ENCODE results near the gene UQCC2. TPM values are rescaled to one million over a fixed set of nuclear protein-coding genes. Genes with fewer than 3 reads are reported as not detected.

The UQCC2 gene
- total RNA-seq, 3 donors from 2014 or later = 41.8 to 48.6 (median 45.7) TPM

DNA sequence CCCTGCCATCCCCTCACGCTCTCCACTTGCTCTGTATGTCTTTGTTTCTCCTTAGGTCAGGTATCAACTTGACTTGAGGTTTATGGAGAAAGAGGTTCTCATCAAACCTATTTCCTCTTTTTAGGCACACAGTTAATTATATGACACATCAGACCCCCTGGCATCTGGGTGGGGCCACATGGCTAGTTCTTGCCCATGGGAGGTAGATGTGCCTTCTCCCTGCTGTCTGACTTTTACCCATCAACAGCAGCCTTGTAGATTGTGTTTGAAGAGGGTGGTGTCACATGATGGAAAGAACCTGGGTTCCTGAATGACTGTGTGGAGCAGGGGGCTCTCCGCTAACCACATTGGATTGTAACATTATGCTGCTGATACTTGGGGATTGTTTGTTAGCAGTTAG, 7.2 kb upstream of the UQCC2 start:
- Histone ChIP-seq H3K4me1 (ENCODE audit: low read depth) (no peaks in the 10 kb centered on the region), H3K9me3 (no peaks in the 10 kb centered on the region), H3K4me3 (no peak overlapping the region), H3K36me3 (ENCODE audit: low read depth) (no peaks in the 10 kb centered on the region)
- ATAC-seq = no peak
- TF ChIP-seq, protein P1, sequence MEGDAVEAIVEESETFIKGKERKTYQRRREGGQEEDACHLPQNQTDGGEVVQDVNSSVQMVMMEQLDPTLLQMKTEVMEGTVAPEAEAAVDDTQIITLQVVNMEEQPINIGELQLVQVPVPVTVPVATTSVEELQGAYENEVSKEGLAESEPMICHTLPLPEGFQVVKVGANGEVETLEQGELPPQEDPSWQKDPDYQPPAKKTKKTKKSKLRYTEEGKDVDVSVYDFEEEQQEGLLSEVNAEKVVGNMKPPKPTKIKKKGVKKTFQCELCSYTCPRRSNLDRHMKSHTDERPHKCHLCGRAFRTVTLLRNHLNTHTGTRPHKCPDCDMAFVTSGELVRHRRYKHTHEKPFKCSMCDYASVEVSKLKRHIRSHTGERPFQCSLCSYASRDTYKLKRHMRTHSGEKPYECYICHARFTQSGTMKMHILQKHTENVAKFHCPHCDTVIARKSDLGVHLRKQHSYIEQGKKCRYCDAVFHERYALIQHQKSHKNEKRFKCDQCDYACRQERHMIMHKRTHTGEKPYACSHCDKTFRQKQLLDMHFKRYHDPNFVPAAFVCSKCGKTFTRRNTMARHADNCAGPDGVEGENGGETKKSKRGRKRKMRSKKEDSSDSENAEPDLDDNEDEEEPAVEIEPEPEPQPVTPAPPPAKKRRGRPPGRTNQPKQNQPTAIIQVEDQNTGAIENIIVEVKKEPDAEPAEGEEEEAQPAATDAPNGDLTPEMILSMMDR (IDR thresholded peaks at IDR 0.05) = no peak
- intact Hi-C loops (cut with DNase I, micrococcal nuclease) = loop anchor here in 1 of 2 donors (10.0 kb wide), 1 partner anchor 46 kb away; no protein-coding TSS in a partner anchor
- DNase-seq = no peak

DNA sequence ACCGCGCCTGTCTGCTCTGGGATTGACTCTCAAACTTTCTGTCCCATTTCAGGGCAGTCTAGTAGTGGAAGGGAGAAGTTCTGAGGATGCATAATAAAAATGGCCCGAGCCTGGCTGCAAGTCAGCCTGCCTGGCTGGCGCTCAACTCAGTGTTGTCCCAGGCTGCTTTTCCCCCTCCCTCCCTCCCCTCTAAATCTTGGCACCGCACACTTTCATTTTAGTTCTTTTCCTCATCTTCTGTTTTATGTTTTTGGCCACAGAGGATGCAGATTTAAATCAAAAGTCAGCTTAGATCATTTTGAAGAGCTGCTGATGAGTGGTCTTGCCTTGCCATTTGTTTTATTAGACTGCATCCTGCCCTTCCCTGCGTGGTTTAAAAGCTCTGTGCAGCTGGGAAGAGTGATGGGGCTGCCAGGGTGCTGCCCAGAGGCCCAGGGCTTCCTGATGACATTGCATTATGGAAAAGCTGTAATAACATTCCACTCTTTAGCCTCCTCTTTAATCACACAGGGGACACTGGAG, 6.5 kb upstream of the UQCC2 start:
- DNase-seq (no peak), ATAC-seq (no peak)
- TF ChIP-seq, protein P1 (IDR thresholded peaks at IDR 0.05) = no peak
- Histone ChIP-seq H3K9me3 (no peaks in the 10 kb centered on the region), H3K36me3 (ENCODE audit: low read depth) (no peaks in the 10 kb centered on the region), H3K4me3 (no peak overlapping the region), H3K4me1 (ENCODE audit: low read depth) (no peaks in the 10 kb centered on the region)
- intact Hi-C loops (cut with DNase I, micrococcal nuclease) = loop anchor here in 1 of 2 donors (10.0 kb wide), 1 partner anchor 47 kb away; no protein-coding TSS in a partner anchor

DNA sequence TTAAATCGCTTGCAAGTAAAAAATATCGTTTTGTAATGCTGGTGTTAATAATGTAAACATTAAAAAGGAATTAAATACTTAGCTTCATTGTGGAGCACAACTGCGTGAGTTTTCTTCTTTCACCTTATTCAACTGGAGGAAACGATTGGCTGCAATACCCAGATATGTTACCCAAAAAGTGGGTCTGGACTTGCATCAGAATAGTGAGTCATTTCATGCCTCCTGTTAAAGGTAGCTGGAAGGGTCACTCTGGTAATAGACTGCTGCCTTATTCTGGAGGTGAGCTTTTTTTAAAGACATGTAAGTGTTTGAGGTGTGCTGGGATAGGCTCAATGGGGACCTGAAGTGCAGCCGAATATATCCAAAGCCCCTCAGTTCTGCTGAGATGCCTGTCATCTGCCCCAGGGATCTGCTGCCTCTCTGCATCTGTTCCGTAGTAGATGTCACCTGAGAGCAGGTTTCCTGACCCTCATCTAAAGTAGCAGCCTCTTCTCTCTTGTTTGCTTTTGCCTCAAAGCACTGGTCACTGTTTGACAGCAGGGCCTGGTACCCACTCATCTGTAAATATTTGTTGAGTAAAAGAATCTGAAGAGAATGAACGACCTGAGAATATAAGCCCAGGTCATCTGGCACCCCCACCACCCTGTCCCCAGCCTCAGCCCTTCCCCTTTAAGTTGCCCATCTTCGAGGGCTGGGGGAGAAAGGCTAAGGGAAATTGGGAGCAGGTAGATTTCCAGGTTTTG, 5.6 kb upstream of the UQCC2 start:
- Histone ChIP-seq H3K4me3 (no peak overlapping the region), H3K9me3 (no peaks in the 10 kb centered on the region), H3K36me3 (ENCODE audit: low read depth) (no peaks in the 10 kb centered on the region), H3K4me1 (ENCODE audit: low read depth) (no peaks in the 10 kb centered on the region)
- intact Hi-C loops (cut with DNase I, micrococcal nuclease) = loop anchor here in 1 of 2 donors (10.0 kb wide), 1 partner anchor 48 kb away; no protein-coding TSS in a partner anchor
- DNase-seq (no peak), ATAC-seq (no peak)
- TF ChIP-seq, protein P1 (IDR thresholded peaks at IDR 0.05) = no peak

DNA sequence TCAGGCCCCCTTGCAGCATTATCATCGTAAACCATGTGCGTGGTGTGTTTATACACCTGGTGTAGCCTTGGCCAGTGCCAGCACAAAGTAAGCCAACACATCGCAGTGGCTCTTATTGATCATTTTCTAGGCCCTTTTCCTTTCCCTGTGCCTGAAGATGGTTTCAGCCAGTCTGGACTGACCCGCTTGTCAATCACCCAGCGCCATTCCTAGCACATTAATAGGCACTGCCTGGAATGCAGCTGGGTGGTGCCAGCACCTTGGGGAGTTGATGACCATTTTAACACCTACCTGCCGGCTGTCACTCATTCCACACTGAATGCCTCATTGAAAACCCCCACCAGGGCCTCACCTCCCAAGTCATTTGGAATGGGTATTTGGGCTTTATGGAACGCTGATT, 4.9 kb upstream of the UQCC2 start:
- Histone ChIP-seq H3K36me3 (ENCODE audit: low read depth) (no peaks in the 10 kb centered on the region), H3K4me1 (ENCODE audit: low read depth) (no peaks in the 10 kb centered on the region), H3K9me3 (no peaks in the 10 kb centered on the region), H3K4me3 (no peak overlapping the region)
- TF ChIP-seq, protein P1 (IDR thresholded peaks at IDR 0.05) = no peak
- peak; percentile 15 for ATAC-seq
- intact Hi-C loops (cut with DNase I, micrococcal nuclease) = loop anchor here in 1 of 2 donors (10.0 kb wide), 1 partner anchor 48 kb away; no protein-coding TSS in a partner anchor
- no peak for DNase-seq

DNA sequence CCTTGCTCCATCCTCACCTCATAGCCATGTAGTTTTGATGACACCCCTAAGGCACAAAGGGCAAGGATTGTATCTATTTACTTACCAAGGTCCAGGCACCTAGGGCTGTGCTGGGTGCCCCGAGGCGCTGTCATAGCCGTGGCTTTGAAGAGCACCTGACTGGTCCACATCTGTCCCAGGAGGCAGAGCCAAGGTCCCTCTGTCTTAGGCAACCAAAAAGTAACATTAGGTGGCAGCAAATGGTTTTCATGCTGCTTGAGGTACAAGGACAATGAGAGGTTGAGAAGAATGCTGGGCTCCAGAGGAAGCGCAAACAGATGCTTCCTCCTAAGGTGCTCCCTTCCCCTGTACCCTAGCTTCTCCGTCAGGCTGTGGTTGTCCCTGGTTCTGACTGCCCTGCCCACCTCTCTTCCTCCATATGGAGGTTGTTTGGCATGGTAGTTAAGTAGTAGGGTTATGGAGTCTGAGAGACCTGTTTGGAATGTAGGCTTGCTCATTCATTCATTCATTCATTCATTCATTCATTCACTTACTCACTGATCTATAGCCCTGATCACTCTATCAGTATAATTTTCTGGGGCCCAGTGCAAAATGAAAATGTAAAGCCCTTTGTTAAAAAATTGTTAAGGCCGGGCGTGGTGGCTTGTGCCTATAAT, 3.0 kb upstream of the UQCC2 start:
- no peaks in the 10 kb centered on the region for H3K36me3 ChIP-seq (ENCODE audit: low read depth)
- intact Hi-C loops (cut with DNase I, micrococcal nuclease) = loop anchor here in 1 of 2 donors (10.0 kb wide), 1 partner anchor 50 kb away; no protein-coding TSS in a partner anchor
- DNase-seq = no peak
- TF ChIP-seq, protein P1 (IDR thresholded peaks at IDR 0.05) = no peak
- no peak for ATAC-seq
- peaks cover 8% of the 10 kb centered on the region for H3K4me1 ChIP-seq (ENCODE audit: low read depth)
- no peak overlapping the region for H3K4me3 ChIP-seq
- H3K9me3 ChIP-seq = no peaks in the 10 kb centered on the region
